Measurements from ENCODE around the gene CD247. TPM values are rescaled to one million over a fixed set of nuclear protein-coding genes. Genes with fewer than 3 reads are reported as not detected.

The CD247 gene
- total RNA-seq, 3 donors from 2014 or later, result 4.6 to 6.1 (median 4.6) TPM

DNA sequence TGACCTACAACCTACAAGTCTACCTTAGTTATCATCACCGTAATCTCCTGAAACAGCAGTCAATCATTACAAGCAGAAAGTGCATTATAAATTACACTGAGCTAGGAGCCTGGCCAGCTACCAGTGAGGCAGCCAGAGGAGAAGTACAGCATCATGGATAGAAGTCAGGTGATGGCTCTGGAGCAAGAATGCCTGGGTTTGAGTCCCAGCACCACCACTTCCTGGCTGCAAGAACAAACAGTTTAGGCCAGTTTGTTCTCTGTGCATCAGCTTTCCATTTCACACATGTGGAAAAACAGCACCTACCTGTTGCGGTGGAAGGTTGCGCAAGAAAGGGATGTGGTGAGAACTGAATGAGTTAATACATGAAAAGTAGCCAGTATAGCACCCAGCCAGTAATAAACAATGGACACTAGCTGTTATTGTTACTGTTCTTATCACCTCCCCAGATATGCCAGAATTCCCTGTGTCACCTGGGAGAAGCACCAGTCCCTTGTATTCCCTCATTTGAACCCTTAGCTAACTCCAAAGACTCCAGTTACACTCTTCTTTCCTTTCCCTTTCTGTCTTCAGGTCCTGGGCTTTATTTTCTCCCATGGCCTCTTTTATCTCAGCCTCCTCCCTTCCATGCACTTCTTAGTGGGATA, 26.2 kb upstream of the CD247 start:
- no peak for DNase-seq
- H3K4me3 ChIP-seq, result no peak overlapping the region
- peaks cover 4% of the 10 kb centered on the region for H3K4me1 ChIP-seq (ENCODE audit: low read depth)
- TF ChIP-seq, protein P1, sequence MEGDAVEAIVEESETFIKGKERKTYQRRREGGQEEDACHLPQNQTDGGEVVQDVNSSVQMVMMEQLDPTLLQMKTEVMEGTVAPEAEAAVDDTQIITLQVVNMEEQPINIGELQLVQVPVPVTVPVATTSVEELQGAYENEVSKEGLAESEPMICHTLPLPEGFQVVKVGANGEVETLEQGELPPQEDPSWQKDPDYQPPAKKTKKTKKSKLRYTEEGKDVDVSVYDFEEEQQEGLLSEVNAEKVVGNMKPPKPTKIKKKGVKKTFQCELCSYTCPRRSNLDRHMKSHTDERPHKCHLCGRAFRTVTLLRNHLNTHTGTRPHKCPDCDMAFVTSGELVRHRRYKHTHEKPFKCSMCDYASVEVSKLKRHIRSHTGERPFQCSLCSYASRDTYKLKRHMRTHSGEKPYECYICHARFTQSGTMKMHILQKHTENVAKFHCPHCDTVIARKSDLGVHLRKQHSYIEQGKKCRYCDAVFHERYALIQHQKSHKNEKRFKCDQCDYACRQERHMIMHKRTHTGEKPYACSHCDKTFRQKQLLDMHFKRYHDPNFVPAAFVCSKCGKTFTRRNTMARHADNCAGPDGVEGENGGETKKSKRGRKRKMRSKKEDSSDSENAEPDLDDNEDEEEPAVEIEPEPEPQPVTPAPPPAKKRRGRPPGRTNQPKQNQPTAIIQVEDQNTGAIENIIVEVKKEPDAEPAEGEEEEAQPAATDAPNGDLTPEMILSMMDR (IDR thresholded peaks at IDR 0.05), result no peak
- intact Hi-C loops (cut with DNase I, micrococcal nuclease), result no loop called here
- H3K36me3 ChIP-seq (ENCODE audit: low read depth), result no peaks in the 10 kb centered on the region
- no peaks in the 10 kb centered on the region for H3K9me3 ChIP-seq
- ATAC-seq, result peak; percentile 42

DNA sequence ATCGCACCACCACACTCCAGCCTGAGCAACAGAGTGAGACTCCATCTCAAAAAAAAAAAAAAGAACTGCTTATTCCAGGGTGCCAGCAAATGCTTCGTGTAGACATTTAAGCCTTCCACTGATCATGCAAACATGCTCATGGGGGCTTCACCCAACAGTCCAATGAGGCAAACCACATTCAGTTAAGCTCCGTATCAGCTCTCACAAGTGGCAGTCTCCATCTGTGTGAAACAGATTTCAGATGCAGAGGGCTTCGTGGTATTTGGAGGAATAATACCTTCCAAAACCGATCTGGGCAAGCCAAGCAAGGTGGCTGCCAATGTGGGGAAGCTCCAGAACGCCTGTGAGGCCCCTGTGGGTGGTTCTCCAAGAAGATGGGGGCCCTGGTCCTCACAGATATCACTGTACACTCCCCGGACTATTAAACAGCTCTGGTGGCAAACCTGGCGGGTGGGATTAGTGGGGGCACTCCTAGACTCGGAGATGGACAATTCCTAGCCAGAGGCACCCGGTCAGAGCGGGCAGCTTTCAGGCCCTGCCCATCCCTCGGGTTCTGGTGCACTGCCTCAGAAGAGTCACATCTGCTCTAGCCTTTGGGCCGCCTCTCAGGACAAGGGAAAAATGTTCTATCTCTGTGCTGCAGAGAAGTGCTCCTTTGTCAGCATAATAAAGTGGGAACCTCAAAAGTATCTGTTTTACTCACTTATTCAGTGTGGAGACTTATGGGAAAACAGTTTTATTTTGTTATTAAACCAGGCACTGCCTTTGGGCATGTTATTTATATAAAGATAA, 25.1 kb upstream of the CD247 start:
- Histone ChIP-seq H3K4me1 (ENCODE audit: low read depth) (peaks cover 4% of the 10 kb centered on the region), H3K4me3 (no peak overlapping the region), H3K36me3 (ENCODE audit: low read depth) (no peaks in the 10 kb centered on the region), H3K9me3 (no peaks in the 10 kb centered on the region)
- intact Hi-C loops (cut with DNase I, micrococcal nuclease), result no loop called here
- no peak for DNase-seq
- peak; percentile 39 for ATAC-seq
- TF ChIP-seq, protein P1 (IDR thresholded peaks at IDR 0.05), result no peak

DNA sequence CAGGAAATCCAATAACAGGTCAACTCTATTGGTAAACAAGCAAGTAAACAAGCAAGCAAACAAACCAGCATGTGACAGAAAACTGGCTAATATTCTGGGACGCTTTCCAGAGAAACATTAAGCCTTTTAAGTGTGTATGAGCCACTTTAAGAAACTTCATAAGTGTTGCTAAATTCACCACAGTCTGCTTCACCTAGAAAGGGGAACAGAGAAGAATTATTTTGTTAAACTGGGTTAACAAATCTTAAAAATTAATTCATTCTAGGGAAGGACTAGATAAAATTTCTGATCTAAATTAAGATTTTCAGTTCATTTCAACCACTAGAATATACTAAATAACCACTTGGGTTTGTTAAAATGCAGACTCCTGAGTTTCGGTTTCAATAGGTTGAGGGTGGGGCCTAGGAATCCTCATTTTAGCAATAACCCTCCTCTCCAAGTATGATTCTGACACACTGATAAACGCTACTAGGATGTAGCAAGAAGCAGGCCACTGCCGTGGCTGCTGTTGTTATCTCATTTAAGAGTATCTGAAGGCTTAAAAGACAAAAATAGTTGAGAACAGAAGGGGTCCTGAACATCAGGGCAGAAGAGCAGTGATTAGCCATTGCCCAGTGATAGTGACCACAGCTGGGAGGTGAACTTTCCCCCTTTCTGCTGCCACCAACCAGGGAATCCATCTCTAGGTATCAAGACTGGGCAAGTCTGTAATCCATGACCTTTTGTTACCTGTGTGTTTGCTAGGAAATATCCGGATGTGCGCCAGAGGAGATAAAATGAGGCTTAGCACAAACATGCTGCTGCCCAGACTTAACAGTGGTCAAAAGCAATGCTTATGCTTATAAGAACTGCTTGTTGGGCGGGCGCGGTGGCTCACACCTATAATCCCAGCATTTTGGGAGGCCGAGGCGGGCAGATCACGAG, 24.0 kb upstream of the CD247 start:
- TF ChIP-seq, protein P1 (IDR thresholded peaks at IDR 0.05), result no peak
- Histone ChIP-seq H3K36me3 (ENCODE audit: low read depth) (no peaks in the 10 kb centered on the region), H3K9me3 (no peaks in the 10 kb centered on the region), H3K4me3 (no peak overlapping the region), H3K4me1 (ENCODE audit: low read depth) (peaks cover 4% of the 10 kb centered on the region)
- DNase-seq (no peak), ATAC-seq (peak; percentile 14)
- intact Hi-C loops (cut with DNase I, micrococcal nuclease), result no loop called here

DNA sequence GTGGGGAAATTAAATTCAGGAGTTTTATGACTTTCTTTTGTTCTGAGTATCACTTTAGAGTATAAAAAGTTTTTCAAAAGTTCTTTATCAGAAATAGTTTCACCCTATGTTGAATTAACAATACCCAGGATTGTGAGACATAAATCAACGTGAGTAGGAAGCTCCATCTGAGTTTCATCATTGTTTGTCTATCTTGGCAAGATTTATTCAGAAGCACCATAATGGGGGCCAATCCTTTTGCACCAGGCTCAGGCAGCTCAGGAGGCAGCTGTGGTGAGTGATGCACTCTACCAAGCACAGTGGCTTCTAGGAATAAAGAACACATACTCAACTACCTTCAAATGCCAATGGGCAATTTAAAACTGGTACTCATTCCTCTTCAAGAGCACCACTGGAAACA, 23.3 kb upstream of the CD247 start:
- intact Hi-C loops (cut with DNase I, micrococcal nuclease), result no loop called here
- ATAC-seq (no peak), DNase-seq (no peak)
- TF ChIP-seq, protein P1 (IDR thresholded peaks at IDR 0.05), result no peak
- Histone ChIP-seq H3K36me3 (ENCODE audit: low read depth) (no peaks in the 10 kb centered on the region), H3K4me3 (no peak overlapping the region), H3K4me1 (ENCODE audit: low read depth) (peaks cover 4% of the 10 kb centered on the region), H3K9me3 (no peaks in the 10 kb centered on the region)

- intact Hi-C loops (cut with DNase I, micrococcal nuclease), result no loop called here
- DNase-seq (no peak), ATAC-seq (no peak)
- H3K4me3 ChIP-seq, result no peak overlapping the region
- H3K36me3 ChIP-seq (ENCODE audit: low read depth), result no peaks in the 10 kb centered on the region
- H3K9me3 ChIP-seq, result no peaks in the 10 kb centered on the region
- peaks cover 4% of the 10 kb centered on the region for H3K4me1 ChIP-seq (ENCODE audit: low read depth)
- TF ChIP-seq, protein P1 (IDR thresholded peaks at IDR 0.05), result no peak
Observed at GRCh38 chr1:167541003-167541402, 22.7 kb upstream of the CD247 start.
